ENCODE measurements around the gene TULP4.

- TF ChIP-seq MAX (IDR thresholded peaks at IDR 0.05): no peak
- no peak for TF ChIP-seq POLR2A (IDR thresholded peaks at IDR 0.05; ENCODE audit: control extremely low read depth in 1 of 2, low read depth in 2 of 2, low read length in 2 of 2)
Measured at GRCh38 chr6:158457616-158458278, 145.5 kb downstream of the TULP4 start.
